Breast epithelium (tissue), 4 donors: Measurements from ENCODE around the gene CYP4F12. TPM values are rescaled to one million over a fixed set of nuclear protein-coding genes. Genes with fewer than 3 reads are reported as not detected.

Experiments
- DNase-seq, 2 donors: peaks; one replicate each; pipeline ENCODE4 v3.0.0-alpha.2; 2019; ENCODE audit warnings: low spot score in 2 of 2
- H3K27ac ChIP-seq, 2 donors: fragments of 200-600 bp; sonication (generic) in 1 of 2; one replicate each; pipeline ENCODE4 v1.5.1; 2016 to 2019; ENCODE audit warnings: mild to moderate bottlenecking in 1 of 2
- H3K27me3 ChIP-seq, 2 donors: fragments of 200-600 bp; sonication (generic) in 1 of 2; one replicate each; pipeline versions ENCODE4 v1.5.1 to v1.6.0; 2017 to 2019; ENCODE audit warnings: control low read depth in 1 of 2, mild to moderate bottlenecking in 1 of 2
- H3K36me3 ChIP-seq: fragments of 200-600 bp; one replicate; pipeline ENCODE4 v1.5.1; 2019
- H3K4me1 ChIP-seq, 2 donors: fragments of 200-600 bp; sonication (generic); one replicate each; pipeline ENCODE4 v1.5.1; 2016 to 2019; ENCODE audit warnings: control low read depth in 1 of 2
- H3K4me3 ChIP-seq, 3 donors: fragments of 200-600 bp; sonication (generic); 1 replicate in 2 of 3; 2 replicates in 1 of 3; pipeline ENCODE4 v1.5.1; 2016 to 2019; ENCODE audit warnings: mild to moderate bottlenecking in 3 of 3, moderate library complexity in 2 of 3
- H3K9me3 ChIP-seq, 2 donors: fragments of 200-600 bp; sonication (generic) in 1 of 2; one replicate each; pipeline ENCODE4 v1.5.1; 2016 to 2019; ENCODE audit warnings: control low read depth in 1 of 2
- POLR2A ChIP-seq: fragments of 450-650 bp; IDR thresholded peaks from one replicate; pipeline ENCODE4 v1.6.1; 2016; ENCODE audit warnings: antibody characterized with exemption, mild to moderate bottlenecking, moderate library complexity
- POLR2AphosphoS5 ChIP-seq, 3 donors: sonication (generic); formaldehyde crosslinking; IDR thresholded peaks; one replicate each; pipeline ENCODE4 v1.6.1; 2017; ENCODE audit warnings: antibody characterized with exemption in 3 of 3
- intact Hi-C: fragments of 100-400 bp; cut with DNase I; formaldehyde crosslinking; loops from one replicate; pipeline ENCODE4 v1.15.1; 2023; ENCODE audit warnings: low total_unique reads
- total RNA-seq, 3 donors: library from RNA; depleted of rRNA; stranded (reverse); fragments of >200 nt; gene quantifications; one replicate each; pipeline ENCODE4 v1.1.0, GENCODE V29; 2016
- TF ChIP-seq, protein P1 (sequence below), 3 donors: fragments of 450-650 bp; IDR thresholded peaks; one replicate each; pipeline ENCODE4 v1.5.1; 2016 to 2017; ENCODE audit warnings: antibody characterized with exemption in 3 of 3, mild to moderate bottlenecking in 3 of 3, moderate library complexity in 3 of 3

Gene CYP4F12
- total RNA-seq, 3 donors from 2014 or later: 3.5 to 8.8 (median 5.6) TPM

DNA sequence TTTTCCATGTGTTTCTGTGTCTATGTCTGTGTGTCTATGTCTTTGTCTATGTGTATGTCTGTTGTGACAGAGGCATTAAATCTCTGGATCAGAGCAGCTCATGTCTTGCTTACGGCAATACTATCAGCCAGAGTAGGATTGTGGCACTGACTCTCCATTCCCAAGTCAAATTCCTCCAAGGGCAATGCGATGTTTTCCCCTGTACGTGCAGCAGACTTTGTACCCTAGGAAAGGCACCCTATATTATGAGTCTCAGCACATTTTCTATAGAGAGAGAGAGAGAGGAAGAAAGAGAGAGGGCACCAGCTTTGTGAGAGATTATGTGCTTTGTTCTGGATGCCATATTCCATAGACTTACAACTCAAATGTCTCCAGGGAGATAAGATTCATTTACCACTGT is 21.1 kb upstream of the CYP4F12 start:
- no peaks in the 10 kb centered on the region for H3K9me3 ChIP-seq
- H3K27ac ChIP-seq: no peak overlapping the region
- H3K4me1 ChIP-seq: no peaks in the 10 kb centered on the region
- TF ChIP-seq POLR2A (no peak), POLR2AphosphoS5 (IDR thresholded peaks at IDR 0.05) (no peak)
- TF ChIP-seq, protein P1, sequence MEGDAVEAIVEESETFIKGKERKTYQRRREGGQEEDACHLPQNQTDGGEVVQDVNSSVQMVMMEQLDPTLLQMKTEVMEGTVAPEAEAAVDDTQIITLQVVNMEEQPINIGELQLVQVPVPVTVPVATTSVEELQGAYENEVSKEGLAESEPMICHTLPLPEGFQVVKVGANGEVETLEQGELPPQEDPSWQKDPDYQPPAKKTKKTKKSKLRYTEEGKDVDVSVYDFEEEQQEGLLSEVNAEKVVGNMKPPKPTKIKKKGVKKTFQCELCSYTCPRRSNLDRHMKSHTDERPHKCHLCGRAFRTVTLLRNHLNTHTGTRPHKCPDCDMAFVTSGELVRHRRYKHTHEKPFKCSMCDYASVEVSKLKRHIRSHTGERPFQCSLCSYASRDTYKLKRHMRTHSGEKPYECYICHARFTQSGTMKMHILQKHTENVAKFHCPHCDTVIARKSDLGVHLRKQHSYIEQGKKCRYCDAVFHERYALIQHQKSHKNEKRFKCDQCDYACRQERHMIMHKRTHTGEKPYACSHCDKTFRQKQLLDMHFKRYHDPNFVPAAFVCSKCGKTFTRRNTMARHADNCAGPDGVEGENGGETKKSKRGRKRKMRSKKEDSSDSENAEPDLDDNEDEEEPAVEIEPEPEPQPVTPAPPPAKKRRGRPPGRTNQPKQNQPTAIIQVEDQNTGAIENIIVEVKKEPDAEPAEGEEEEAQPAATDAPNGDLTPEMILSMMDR (IDR thresholded peaks at IDR 0.05): no peak
- DNase-seq: no peak
- H3K36me3 ChIP-seq: no peaks in the 10 kb centered on the region
- H3K27me3 ChIP-seq: peaks cover 0 to 5% of the 10 kb centered on the region in 2 donors
- intact Hi-C loops: no loop called here
- H3K4me3 ChIP-seq: no peak overlapping the region

DNA sequence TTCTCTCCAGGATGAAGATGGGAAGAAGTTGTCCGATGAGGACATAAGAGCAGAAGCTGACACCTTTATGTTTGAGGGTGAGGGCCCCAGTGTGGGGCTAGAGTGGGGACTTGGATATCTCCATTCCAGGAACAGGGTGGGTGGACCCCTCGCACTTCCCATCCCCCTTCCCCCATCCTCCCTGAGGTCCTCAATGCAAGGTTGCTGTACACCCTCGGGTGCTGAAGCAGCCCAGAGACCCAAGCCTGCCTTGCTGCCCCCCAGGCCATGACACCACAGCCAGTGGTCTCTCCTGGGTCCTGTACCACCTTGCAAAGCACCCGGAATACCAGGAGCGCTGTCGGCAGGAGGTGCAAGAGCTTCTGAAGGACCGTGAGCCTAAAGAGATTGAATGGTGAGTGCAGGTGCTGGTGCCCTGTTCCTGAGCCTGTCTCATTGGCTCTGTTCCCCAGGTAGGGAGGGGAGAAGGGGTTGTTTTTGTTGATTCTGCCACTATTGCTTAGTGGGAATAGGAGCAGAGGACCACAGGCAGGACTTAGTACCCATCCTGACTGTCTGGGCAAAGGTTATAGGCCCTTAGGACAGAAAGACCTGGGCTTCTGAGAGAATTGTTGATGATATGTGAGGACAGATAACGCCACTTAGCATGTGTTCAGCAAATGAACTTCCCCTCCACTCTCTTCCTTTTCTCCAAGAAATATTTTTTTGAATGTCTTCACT is 20.2 kb upstream of the CYP4F12 start:
- Histone ChIP-seq H3K4me3 (no peak overlapping the region), H3K36me3 (no peaks in the 10 kb centered on the region), H3K9me3 (no peaks in the 10 kb centered on the region), H3K27me3 (peaks cover 0 to 11% of the 10 kb centered on the region in 2 donors), H3K27ac (no peak overlapping the region), H3K4me1 (no peaks in the 10 kb centered on the region)
- no peak for DNase-seq
- TF ChIP-seq POLR2AphosphoS5 (IDR thresholded peaks at IDR 0.05) (no peak), POLR2A (no peak)
- TF ChIP-seq, protein P1 (IDR thresholded peaks at IDR 0.05): no peak
- intact Hi-C loops: no loop called here

DNA sequence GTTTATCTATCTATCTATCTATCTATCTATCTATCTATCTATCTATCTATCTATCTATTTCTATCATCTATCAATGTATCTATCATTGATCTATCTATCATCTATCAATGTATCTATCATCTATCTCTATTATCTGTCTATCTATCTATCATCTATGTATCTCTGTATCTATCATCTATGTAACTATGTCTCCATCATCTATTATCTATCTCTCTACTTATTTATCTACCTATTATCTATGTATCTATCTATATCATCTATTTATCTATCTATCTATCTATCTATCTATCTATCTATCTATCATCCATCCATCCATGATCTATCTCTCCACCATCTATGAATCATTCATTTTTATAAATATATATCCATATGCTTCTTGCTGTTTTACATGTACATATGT is 16.4 kb upstream of the CYP4F12 start:
- Histone ChIP-seq H3K4me3 (no peak overlapping the region), H3K4me1 (no peaks in the 10 kb centered on the region), H3K9me3 (no peaks in the 10 kb centered on the region), H3K36me3 (no peaks in the 10 kb centered on the region), H3K27ac (no peak overlapping the region), H3K27me3 (peaks cover 0 to 11% of the 10 kb centered on the region in 2 donors)
- DNase-seq: no peak
- intact Hi-C loops: no loop called here
- TF ChIP-seq POLR2AphosphoS5 (IDR thresholded peaks at IDR 0.05) (no peak), POLR2A (no peak)
- TF ChIP-seq, protein P1 (IDR thresholded peaks at IDR 0.05): no peak

DNA sequence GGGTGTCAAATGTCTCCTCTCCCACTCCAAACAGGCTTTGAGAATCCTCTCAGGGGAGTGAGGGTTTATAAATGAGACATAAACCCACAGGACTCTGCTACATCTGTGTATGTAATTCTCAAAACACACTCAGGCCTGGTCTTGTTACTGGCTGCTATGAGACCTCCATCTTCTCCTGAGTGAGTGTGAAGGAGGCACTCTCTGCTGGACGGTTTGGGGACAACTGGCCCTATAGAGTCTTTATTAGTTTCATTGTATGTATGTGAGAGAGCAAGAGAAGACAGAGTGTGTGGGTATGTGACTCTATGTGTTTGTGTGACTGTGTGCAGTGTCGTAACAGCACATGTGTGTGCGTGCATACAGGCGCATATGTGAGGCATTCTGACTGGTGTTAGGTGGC is 9.6 kb upstream of the CYP4F12 start:
- intact Hi-C loops: no loop called here
- H3K36me3 ChIP-seq: no peaks in the 10 kb centered on the region
- H3K4me1 ChIP-seq: no peaks in the 10 kb centered on the region
- H3K27ac ChIP-seq: no peak overlapping the region
- H3K27me3 ChIP-seq: peaks cover 0 to 9% of the 10 kb centered on the region in 2 donors
- no peaks in the 10 kb centered on the region for H3K9me3 ChIP-seq
- TF ChIP-seq, protein P1 (IDR thresholded peaks at IDR 0.05): no peak
- no peak for TF ChIP-seq POLR2AphosphoS5 (IDR thresholded peaks at IDR 0.05)
- no peak for TF ChIP-seq POLR2A
- DNase-seq: no peak
- H3K4me3 ChIP-seq: no peak overlapping the region

DNA sequence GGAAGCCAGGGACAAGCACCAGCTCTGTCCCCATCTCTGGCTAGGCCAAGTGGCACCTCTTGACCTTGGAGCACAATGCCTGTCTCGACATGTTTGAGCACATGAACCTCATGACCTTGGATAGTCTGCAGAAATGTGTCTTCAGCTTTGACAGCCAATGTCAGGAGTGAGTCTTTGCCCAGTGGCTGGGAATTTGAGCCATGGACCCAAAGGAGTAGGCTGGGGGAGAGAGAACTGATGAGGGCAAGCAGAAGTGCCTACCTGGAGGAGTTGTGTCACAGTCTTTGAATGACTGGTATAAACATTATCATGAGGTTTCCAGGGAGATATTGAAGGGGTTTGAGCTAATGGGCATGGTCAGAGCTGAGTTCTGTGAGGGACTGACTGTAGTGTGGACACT is 6.7 kb upstream of the CYP4F12 start:
- Histone ChIP-seq H3K4me3 (no peak overlapping the region), H3K27me3 (peaks cover 0 to 9% of the 10 kb centered on the region in 2 donors), H3K9me3 (no peaks in the 10 kb centered on the region), H3K27ac (no peak overlapping the region), H3K4me1 (no peaks in the 10 kb centered on the region), H3K36me3 (no peaks in the 10 kb centered on the region)
- no peak for DNase-seq
- intact Hi-C loops: no loop called here
- TF ChIP-seq POLR2A (no peak), POLR2AphosphoS5 (IDR thresholded peaks at IDR 0.05) (no peak)
- TF ChIP-seq, protein P1 (IDR thresholded peaks at IDR 0.05): no peak
